ENCODE results near the gene SETD1A.

The SETD1A gene

GRCh38 chr16:30957456-30958174 lies at the start of gene SETD1A:
TSS of gene SETD1A (plus strand) at chr16:30957754. CDS start at chr16:30958732, 978 bp downstream.
- peak; percentile 96 for DNase-seq (ENCODE audit: low spot score)

DNA sequence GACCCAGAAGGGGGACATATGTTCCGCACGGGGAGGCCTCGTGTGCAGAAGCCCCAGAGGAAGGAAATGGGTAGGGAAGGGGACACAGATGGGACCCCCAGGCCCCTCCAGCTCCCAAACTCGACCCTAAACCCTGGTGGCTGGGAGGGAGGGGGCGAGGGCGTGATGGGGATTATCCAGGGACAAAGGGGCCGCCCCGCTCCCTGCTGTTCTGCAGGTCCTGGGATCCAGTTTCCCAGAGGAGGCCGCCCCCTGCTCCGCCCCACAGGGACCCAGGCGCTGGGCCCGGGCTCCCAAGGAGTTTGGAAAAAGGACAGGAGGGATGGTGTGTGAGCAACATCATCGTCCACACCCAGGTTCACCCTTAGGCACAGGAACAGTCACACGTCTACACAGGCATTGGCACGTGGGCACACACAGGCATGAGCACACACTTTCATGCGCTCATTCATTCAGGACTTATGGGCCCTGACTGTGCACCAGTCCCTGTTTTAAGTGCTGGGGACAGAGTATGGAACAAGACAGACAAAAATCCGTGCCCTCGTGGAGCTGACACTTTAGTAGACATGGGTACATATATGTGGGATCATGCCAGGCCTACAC lies 47.0 kb upstream of the SETD1A start:
- no peak for DNase-seq (ENCODE audit: low spot score)

DNA sequence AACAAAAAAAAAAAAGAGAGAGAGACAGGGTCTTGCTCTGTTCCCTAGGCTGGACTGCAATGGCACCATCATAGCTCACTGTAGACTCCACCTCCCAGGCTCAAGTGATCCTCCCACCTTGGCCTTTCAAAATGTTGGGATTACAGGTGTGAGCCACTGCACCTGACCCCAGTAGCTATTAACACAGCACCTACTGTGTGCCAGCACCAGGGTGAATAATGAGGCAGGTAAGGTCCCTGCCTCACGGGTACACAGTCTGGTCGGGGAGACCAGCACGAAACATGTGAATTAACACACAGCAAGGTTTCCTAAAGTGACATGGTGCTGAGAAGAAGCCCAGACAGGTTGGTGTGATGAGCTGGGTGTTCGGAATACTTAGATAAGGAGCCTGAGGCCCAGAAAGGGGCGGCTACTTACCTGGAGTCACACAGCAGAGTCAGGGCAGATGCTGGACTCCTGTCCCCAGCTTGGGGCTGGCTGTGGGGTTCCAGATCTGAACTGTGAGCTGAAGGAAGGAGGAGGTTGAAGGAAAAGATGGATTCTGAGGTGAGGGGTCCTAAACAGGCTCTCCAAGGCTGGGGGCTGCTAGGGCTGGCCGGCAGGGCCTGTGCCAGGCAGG lies 44.7 kb upstream of the SETD1A start:
- no peak for DNase-seq (ENCODE audit: low spot score)

DNA sequence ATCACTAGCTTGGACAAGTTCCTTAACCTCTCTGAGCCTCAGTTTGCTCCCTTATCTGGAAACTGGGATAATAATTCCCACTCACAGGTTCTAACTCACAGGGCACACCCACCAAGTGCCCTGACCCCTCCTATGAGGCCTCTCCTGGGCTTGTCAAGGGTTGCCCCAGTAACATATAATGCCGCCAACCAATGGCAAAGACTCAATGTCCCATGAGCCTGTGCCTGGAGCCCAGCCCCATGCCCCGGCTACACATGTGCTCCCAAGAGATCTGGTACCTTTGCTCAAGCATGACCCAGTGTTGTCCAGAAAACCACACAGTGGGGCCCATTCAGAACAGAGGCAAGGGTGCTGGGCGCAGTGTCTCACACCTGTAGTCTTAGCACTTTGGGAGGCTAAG lies 42.7 kb upstream of the SETD1A start:
- DNase-seq (ENCODE audit: low spot score) = no peak

DNA sequence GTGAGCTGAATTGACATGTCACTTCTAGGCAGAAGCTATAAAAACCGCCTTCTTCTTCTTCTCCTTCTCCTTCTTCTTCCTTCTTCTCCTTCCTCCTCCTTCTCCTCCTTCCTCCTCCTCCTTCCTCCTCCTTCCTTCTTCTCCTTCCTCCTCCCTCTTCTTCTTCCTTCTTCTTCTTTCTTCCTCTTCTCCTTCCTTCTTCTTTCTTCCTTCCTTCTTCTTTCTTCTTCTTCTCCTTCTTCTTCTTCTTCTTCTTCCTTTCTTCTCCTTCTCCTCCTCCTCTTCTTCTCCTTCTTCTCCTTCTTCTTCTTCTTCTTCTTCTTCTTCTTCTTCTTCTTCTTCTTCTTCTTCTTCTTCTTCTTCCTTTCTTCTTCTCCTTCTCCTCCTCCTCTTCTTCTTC lies 38.9 kb upstream of the SETD1A start:
- no peak for DNase-seq (ENCODE audit: low spot score)

GRCh38 chr16:30920891-30921290 lies 36.7 kb upstream of the SETD1A start:
- DNase-seq (ENCODE audit: low spot score) = no peak

DNA sequence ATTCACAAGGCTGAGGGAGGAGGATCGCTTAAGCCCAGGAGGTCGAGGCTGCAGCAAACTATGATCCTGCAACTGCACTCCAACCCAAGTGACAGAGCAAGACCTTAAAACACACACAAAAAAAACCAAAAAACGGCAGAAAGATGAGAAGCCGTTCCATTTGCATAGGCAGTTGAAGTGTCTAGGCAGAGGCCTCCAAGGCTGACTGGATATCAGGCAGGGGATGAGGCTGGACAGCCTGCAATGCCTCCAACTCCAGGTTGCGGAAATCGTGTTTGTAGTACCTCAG lies 36.2 kb upstream of the SETD1A start:
- no peak for DNase-seq (ENCODE audit: low spot score)

DNA sequence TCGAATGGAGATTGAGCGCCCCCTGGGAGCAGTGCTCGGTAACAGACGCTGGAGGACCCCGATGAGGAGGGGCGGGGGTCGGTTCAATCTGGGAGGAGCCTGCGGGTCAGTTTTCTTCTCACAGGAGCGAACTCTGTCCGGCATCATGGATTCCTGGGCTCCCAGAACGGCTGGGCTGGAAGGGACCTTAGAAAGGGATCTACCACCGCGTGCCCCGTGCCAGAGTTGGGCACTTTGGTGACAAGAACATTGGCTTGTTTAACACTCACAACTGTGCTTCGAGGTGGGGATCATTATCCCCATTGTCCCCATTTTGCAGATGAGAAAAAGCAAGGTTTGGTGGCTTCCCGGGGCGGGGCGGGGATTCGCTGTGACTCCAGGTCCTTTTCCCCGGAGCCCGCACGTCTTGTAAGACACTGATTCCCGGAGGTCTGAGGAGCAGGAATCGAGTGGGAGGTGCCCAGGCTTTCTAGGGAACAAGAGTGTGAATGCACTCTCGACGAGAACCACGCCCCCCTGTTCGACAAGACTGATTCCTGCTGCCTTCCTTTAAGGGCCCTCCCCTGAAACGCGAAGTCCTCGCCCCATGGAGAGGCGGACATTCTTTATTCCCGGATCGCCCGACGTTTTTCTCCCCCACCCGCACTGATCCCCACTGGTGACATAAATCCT lies 35.7 kb upstream of the SETD1A start:
- DNase-seq (ENCODE audit: low spot score) = peak; percentile 84

DNA sequence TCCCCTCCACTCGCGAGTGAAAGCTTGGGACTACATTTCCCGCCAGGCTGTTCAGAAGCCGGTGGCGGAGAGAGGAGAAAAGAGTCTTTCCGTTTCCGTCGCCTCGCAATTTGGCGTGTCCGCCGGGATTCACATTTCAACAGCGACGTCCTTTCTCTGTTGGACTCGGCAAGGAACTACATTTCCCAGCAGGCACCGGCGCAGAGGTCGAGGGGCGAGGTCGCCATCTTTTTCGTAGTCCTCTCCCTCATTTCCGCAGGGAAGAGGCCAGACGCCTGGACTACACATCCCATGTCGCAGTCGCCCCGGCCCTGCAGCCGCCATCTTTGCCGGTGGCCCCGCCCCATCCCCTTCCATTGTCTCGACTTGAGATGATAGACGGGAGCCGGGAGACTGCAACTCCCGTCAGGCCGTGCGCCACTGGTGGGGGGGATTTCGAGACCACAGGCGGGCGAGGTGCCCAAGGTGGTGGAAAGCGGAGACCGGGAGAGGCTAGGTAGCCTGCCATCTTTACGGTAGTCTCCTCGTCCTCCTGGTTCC lies 35.1 kb upstream of the SETD1A start:
- DNase-seq (ENCODE audit: low spot score) = peak; percentile 96

- DNase-seq (ENCODE audit: low spot score) = peak; percentile 97
These were observed 34.5 kb upstream of the SETD1A start for GRCh38 chr16:30922960-30923535.

DNA sequence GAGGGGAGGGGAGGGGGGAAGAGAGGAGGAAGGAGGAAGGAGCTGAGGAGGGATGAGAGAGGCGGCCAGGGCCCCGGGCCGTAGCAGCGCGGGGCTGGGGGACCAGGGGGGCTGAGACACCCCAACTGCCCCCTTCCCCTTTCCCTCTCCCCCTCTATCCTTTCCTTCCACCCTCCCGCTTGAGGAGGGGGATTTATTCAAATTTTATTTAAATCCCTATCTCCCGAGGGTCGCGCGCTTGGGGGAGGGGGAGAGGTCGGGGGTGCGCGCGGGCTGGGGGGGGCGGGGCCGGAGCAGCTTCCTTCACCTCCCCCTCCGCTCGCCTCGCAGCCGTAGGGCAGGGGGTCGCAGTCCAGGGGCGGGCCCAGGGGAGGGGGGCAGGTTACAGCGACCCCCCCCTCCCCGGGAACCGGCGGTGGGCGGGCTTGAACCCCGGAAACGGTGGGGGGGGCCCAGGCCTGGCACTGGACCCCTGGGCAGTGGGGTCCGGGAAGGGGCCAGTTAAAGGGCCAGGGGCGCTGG lies 33.9 kb upstream of the SETD1A start, which contains the start of gene FBXL19:
Gene FBXL19, plus strand, starts transcription at position 19 of the 522 bp plus-strand sequence. CDS start 2,183 bp downstream, outside the sequence.
- DNase-seq (ENCODE audit: low spot score) = no peak

- DNase-seq (ENCODE audit: low spot score) = no peak
These were observed 33.3 kb upstream of the SETD1A start for GRCh38 chr16:30924076-30924912.

- DNase-seq (ENCODE audit: low spot score) = no peak
These were observed 32.5 kb upstream of the SETD1A start for GRCh38 chr16:30924913-30925631.

DNA sequence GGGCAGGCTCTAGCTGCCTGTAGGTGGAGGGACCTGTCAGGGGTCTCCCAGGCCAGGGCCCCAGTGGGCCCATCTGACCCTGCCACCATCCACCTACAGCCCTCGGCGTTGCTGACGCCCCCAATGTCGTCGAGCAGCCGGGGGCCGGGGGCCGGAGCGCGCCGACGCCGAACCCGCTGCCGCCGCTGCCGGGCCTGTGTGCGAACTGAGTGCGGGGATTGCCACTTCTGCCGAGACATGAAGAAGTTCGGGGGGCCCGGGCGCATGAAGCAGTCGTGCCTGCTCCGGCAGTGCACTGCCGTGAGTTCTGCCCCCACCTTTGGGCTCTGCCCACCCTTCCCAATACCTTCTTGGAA lies 31.9 kb upstream of the SETD1A start:
- DNase-seq (ENCODE audit: low spot score) = no peak

- DNase-seq (ENCODE audit: low spot score) = no peak
These were observed 31.4 kb upstream of the SETD1A start for GRCh38 chr16:30925995-30926811.

DNA sequence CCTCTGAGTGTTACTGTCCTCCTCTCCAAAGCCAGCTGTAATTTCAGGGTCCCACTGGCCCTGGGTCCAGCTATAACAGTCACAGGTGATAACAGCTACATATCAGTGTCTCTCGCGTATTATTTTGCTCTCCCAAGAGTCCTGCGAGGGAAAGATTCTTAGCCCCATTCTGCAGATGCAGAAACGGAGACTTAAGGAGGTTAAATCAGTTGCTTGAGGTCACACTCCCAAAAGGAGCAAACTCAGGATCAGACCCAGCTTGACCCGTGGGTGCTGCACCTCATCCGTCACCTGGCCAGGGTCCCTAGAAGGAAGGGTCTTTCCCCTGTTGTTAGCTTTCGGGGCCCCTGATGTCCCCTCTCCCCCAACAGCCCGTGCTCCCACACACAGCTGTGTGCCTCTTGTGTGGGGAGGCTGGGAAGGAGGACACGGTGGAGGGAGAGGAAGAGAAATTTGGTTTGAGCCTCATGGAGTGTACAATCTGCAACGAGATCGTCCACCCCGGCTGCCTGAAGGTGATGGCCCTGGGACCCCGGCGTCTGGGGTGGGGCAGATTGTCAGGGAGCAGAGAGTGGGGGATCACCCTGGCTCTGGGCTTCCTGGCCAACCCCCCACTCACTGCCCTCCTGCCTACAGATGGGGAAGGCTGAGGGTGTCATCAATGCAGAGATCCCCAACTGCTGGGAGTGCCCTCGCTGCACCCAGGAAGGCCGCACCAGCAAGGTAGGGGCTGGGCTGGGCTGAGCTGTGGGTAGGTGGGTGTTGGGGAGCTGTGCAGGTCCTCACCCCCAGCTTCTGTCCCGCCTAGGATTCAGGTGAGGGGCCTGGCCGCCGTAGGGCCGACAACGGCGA lies 30.4 kb upstream of the SETD1A start:
- DNase-seq (ENCODE audit: low spot score) = no peak

- peak; percentile 34 for DNase-seq (ENCODE audit: low spot score)
These were observed 29.7 kb upstream of the SETD1A start for GRCh38 chr16:30927789-30928378.

DNA sequence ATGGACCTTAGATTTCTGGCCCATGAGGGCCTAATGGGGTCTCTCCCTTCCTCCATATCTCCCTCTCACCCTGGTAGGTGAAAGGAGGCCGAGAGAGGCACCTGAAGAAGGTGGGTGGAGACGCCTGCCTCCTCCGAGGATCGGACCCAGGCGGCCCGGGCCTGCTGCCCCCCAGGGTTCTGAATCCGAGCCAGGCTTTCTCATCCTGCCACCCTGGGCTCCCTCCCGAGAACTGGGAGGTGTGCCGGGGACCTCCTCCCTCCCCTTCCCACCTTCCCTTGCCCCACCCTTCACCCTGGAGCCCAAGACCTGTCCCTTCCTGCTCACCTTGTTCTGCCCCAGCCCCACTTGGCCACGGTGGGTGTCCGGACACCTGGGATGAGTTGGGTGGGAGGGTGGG lies 29.2 kb upstream of the SETD1A start:
- no peak for DNase-seq (ENCODE audit: low spot score)
